A549 (cell line): ENCODE data around the gene CHIT1.

Experiments used
- EP300 ChIP-seq, 2 experiments: fragments of >200 bp; sonication (Bioruptor Twin); formaldehyde crosslinking; IDR thresholded peaks; 2 replicates in 1 of 2; 3 replicates in 1 of 2; pipeline ENCODE4 v1.6.1; 2016 to 2017
- HDAC2 ChIP-seq: fragments of 200-600 bp; sonication (generic); IDR thresholded peaks from 2 replicates; pipeline ENCODE4 v1.6.1; 2016
- HEYL ChIP-seq: fragments of 250-450 bp; sonication (Bioruptor Pico); IDR thresholded peaks from 2 replicates; pipeline ENCODE4 v1.8.0; 2021; ENCODE audit warnings: mild to moderate bottlenecking, moderate library complexity
- HOXB5 ChIP-seq: fragments of 250-450 bp; sonication (Bioruptor Pico); IDR thresholded peaks from 2 replicates; pipeline ENCODE4 v1.5.0; 2020; ENCODE audit warnings: mild to moderate bottlenecking, moderate library complexity
- JUNB ChIP-seq: fragments of >200 bp; sonication (Bioruptor Twin); formaldehyde crosslinking; IDR thresholded peaks from 2 replicates; pipeline ENCODE4 v1.6.1; 2016
- MAFK ChIP-seq: fragments of 450-650 bp; IDR thresholded peaks from 2 replicates; pipeline ENCODE4 v1.6.1; 2014; ENCODE audit not compliant: partially characterized antibody
- NR3C1 ChIP-seq: fragments of >200 bp; sonication (Bioruptor Twin); formaldehyde crosslinking; IDR thresholded peaks from 3 replicates; pipeline ENCODE4 v1.6.1; 2017
- TF ChIP-seq, protein P1 (sequence below): fragments of >200 bp; sonication (Bioruptor Twin); formaldehyde crosslinking; IDR thresholded peaks from 3 replicates; pipeline ENCODE4 v1.5.1; 2016
- TF ChIP-seq, protein P2 (sequence below): fragments of 150-350 bp; IDR thresholded peaks from 2 replicates; pipeline ENCODE4 v1.6.1; 2014; ENCODE audit warnings: low read depth, mild to moderate bottlenecking, low read length
- TF ChIP-seq, protein P3 (sequence below): fragments of 200-600 bp; sonication (generic); IDR thresholded peaks from 2 replicates; pipeline ENCODE4 v1.6.1; 2016; ENCODE audit warnings: antibody characterized with exemption, mild to moderate bottlenecking, moderate library complexity

DNA sequence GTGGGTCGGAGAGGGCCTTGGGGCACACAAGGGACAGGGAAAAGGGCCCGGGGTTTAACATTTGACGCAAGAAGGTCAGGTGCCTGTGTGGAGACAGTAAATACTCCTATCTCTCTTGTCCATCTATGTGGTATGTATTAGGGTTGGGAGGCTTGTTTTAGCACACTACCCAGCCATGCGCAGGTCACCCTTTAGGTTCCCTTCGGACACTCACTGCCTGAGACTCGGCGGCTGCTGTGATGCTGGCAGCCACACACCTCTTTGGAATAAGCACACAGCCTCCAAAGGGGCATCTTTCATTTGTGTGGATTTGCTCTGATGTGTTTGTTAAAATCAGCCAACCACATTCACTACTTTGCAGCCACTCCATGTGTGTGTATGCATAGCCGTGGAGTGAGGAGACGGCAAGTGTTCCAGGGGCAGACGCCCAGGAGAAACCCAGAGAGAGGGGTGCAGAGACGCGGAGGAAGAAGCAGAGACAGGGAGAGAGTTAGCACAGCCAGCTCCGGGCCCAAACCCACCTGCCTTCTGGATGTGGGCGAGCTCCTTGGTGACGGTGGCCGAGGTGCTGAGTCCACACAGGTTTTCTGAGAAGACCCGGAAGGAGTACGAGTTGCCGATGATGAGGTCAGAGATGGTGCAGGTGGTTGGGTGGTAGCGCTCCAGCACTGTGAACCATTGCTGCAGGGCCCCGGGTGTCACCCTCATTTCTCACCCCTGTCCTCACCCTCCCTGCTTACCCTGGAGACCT is 59.5 kb downstream of the CHIT1 start:
- TF ChIP-seq JUNB (no peak), MAFK (no peak), EP300 (IDR thresholded peaks at IDR 0.05) (no peak), NR3C1 (no peak), HEYL (CRISPR knock-in tag) (no peak), HDAC2 (no peak), HOXB5 (CRISPR knock-in tag) (no peak)
- TF ChIP-seq, protein P1, sequence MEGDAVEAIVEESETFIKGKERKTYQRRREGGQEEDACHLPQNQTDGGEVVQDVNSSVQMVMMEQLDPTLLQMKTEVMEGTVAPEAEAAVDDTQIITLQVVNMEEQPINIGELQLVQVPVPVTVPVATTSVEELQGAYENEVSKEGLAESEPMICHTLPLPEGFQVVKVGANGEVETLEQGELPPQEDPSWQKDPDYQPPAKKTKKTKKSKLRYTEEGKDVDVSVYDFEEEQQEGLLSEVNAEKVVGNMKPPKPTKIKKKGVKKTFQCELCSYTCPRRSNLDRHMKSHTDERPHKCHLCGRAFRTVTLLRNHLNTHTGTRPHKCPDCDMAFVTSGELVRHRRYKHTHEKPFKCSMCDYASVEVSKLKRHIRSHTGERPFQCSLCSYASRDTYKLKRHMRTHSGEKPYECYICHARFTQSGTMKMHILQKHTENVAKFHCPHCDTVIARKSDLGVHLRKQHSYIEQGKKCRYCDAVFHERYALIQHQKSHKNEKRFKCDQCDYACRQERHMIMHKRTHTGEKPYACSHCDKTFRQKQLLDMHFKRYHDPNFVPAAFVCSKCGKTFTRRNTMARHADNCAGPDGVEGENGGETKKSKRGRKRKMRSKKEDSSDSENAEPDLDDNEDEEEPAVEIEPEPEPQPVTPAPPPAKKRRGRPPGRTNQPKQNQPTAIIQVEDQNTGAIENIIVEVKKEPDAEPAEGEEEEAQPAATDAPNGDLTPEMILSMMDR = no peak
- TF ChIP-seq, protein P2, sequence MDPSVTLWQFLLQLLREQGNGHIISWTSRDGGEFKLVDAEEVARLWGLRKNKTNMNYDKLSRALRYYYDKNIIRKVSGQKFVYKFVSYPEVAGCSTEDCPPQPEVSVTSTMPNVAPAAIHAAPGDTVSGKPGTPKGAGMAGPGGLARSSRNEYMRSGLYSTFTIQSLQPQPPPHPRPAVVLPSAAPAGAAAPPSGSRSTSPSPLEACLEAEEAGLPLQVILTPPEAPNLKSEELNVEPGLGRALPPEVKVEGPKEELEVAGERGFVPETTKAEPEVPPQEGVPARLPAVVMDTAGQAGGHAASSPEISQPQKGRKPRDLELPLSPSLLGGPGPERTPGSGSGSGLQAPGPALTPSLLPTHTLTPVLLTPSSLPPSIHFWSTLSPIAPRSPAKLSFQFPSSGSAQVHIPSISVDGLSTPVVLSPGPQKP = no peak
- TF ChIP-seq, protein P3, sequence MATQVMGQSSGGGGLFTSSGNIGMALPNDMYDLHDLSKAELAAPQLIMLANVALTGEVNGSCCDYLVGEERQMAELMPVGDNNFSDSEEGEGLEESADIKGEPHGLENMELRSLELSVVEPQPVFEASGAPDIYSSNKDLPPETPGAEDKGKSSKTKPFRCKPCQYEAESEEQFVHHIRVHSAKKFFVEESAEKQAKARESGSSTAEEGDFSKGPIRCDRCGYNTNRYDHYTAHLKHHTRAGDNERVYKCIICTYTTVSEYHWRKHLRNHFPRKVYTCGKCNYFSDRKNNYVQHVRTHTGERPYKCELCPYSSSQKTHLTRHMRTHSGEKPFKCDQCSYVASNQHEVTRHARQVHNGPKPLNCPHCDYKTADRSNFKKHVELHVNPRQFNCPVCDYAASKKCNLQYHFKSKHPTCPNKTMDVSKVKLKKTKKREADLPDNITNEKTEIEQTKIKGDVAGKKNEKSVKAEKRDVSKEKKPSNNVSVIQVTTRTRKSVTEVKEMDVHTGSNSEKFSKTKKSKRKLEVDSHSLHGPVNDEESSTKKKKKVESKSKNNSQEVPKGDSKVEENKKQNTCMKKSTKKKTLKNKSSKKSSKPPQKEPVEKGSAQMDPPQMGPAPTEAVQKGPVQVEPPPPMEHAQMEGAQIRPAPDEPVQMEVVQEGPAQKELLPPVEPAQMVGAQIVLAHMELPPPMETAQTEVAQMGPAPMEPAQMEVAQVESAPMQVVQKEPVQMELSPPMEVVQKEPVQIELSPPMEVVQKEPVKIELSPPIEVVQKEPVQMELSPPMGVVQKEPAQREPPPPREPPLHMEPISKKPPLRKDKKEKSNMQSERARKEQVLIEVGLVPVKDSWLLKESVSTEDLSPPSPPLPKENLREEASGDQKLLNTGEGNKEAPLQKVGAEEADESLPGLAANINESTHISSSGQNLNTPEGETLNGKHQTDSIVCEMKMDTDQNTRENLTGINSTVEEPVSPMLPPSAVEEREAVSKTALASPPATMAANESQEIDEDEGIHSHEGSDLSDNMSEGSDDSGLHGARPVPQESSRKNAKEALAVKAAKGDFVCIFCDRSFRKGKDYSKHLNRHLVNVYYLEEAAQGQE = no peak
